ENCODE measurements around the gene CXXC5.

DNA sequence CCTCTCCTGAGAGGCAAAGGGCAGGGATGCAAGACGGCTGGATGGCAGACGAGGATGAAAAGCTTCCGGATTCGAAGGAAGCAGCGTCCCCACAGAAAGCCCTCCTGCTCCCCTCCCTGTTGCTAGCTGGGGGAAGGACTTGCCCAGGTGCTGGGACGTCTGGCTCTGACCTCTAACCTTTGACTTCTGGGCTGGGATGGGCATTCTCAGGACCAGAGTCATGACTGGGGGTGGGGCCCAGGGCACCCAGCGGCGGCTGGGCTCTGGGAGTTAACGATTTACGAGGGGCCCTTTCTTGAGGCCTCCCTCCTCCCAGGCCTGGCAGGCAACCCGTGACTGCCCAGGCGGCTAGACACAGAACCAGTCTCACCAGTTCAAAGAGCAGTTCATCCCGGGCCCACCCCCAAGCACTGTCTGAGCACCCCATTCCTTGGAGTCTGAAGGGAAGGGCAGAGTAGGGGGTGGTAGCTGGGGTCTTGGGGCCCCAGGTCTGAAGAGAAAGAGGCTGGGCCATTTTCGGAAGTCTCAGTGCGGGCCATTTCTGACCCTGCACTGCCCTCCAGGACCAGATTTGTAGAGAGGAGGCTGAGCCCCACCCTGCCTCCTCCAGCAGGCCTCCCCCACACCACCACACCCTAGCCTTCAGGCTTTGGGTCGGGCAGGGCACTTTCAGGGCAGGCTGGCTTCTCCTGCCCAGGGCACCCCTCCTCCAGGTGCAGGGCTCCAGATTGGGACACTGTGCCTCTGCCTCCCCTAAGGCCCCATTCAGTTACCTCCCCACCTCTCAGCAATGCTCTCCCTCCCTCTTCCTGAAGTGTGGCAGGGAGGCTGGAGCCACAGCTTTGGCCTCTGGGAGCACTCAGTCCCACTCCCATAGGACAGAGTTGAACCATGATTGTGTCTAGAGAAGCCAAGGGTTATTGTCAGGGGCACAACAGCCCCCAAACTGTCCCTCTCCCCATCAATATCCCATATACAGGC, 5.0 kb upstream of the CXXC5 start:
- TF ChIP-seq, protein P1, sequence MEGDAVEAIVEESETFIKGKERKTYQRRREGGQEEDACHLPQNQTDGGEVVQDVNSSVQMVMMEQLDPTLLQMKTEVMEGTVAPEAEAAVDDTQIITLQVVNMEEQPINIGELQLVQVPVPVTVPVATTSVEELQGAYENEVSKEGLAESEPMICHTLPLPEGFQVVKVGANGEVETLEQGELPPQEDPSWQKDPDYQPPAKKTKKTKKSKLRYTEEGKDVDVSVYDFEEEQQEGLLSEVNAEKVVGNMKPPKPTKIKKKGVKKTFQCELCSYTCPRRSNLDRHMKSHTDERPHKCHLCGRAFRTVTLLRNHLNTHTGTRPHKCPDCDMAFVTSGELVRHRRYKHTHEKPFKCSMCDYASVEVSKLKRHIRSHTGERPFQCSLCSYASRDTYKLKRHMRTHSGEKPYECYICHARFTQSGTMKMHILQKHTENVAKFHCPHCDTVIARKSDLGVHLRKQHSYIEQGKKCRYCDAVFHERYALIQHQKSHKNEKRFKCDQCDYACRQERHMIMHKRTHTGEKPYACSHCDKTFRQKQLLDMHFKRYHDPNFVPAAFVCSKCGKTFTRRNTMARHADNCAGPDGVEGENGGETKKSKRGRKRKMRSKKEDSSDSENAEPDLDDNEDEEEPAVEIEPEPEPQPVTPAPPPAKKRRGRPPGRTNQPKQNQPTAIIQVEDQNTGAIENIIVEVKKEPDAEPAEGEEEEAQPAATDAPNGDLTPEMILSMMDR (IDR thresholded peaks at IDR 0.05) = no peak
- TF ChIP-seq, protein P2, sequence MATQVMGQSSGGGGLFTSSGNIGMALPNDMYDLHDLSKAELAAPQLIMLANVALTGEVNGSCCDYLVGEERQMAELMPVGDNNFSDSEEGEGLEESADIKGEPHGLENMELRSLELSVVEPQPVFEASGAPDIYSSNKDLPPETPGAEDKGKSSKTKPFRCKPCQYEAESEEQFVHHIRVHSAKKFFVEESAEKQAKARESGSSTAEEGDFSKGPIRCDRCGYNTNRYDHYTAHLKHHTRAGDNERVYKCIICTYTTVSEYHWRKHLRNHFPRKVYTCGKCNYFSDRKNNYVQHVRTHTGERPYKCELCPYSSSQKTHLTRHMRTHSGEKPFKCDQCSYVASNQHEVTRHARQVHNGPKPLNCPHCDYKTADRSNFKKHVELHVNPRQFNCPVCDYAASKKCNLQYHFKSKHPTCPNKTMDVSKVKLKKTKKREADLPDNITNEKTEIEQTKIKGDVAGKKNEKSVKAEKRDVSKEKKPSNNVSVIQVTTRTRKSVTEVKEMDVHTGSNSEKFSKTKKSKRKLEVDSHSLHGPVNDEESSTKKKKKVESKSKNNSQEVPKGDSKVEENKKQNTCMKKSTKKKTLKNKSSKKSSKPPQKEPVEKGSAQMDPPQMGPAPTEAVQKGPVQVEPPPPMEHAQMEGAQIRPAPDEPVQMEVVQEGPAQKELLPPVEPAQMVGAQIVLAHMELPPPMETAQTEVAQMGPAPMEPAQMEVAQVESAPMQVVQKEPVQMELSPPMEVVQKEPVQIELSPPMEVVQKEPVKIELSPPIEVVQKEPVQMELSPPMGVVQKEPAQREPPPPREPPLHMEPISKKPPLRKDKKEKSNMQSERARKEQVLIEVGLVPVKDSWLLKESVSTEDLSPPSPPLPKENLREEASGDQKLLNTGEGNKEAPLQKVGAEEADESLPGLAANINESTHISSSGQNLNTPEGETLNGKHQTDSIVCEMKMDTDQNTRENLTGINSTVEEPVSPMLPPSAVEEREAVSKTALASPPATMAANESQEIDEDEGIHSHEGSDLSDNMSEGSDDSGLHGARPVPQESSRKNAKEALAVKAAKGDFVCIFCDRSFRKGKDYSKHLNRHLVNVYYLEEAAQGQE (IDR thresholded peaks at IDR 0.05; ENCODE audit: insufficient read depth in 1 of 2, low read depth in 2 of 2, low read length in 1 of 2) = no peak
- TF ChIP-seq POLR2AphosphoS5 (IDR thresholded peaks at IDR 0.05; ENCODE audit: low read depth, low read length) = no peak

All from Panc1 (cell line).